Measurements from ENCODE around the gene CAMTA1.

GRCh38 chr1:7459914-7460313 lies 674.7 kb downstream of the CAMTA1 start:
- TF ChIP-seq CTCF (IDR thresholded peaks at IDR 0.05; ENCODE audit: poor library complexity, severe bottlenecking), result no peak
- TF ChIP-seq REST (IDR thresholded peaks at IDR 0.05; ENCODE audit: borderline replicate concordance), result no peak

Data from neural cell (in vitro differentiated cells).